ENCODE measurements around the gene ACBD6. TPM values are rescaled to one million over a fixed set of nuclear protein-coding genes. Genes with fewer than 3 reads are reported as not detected.

The ACBD6 gene
- total RNA-seq, 1 donor from 2014 or later: 43.4 TPM

DNA sequence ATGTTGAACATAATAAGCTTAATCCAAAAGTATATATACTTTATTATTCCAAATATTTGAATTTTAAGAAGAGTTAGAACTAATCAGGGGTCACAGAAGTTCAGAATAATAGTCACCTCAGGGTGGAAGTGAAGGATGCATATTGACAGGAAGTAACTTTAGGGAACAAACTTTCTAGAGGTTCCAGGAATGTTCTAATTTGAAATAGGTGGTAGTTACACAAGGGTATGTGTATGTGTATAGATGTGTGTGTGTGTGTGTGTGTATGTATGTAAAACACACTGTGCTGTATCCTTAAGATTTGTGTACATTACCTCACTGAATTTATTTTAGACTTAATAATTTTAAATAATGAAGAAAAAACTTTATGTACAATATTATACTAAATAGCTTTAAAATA lies 110.4 kb downstream of the ACBD6 start:
- peaks cover 4% of the 10 kb centered on the region for H3K36me3 ChIP-seq (ENCODE audit: insufficient read depth, low read length)
- no peaks in the 10 kb centered on the region for H3K79me2 ChIP-seq (ENCODE audit: insufficient read depth, low read length)
- no peak overlapping the region for H3K27ac Mint-ChIP-seq (ENCODE audit: unreplicated experiment)
- FAIRE-seq (no peak), DNase-seq (ENCODE audit: low read depth) (no peak)
- H3K9ac ChIP-seq (ENCODE audit: low read length): no peak overlapping the region
- peaks cover 3% of the 10 kb centered on the region for H3K9me3 Mint-ChIP-seq (ENCODE audit: unreplicated experiment)
- H3K27me3 ChIP-seq (ENCODE audit: insufficient read depth, low read length): no peaks in the 10 kb centered on the region
- no peaks in the 10 kb centered on the region for H3K4me1 Mint-ChIP-seq (ENCODE audit: low read depth, unreplicated experiment)
- no peaks in the 10 kb centered on the region for H3K9me3 ChIP-seq (ENCODE audit: insufficient read depth, low read depth, low read length)
- TF ChIP-seq EZH2 (IDR thresholded peaks at IDR 0.05; ENCODE audit: insufficient read depth, low read length): no peak
- TF ChIP-seq, protein P1, sequence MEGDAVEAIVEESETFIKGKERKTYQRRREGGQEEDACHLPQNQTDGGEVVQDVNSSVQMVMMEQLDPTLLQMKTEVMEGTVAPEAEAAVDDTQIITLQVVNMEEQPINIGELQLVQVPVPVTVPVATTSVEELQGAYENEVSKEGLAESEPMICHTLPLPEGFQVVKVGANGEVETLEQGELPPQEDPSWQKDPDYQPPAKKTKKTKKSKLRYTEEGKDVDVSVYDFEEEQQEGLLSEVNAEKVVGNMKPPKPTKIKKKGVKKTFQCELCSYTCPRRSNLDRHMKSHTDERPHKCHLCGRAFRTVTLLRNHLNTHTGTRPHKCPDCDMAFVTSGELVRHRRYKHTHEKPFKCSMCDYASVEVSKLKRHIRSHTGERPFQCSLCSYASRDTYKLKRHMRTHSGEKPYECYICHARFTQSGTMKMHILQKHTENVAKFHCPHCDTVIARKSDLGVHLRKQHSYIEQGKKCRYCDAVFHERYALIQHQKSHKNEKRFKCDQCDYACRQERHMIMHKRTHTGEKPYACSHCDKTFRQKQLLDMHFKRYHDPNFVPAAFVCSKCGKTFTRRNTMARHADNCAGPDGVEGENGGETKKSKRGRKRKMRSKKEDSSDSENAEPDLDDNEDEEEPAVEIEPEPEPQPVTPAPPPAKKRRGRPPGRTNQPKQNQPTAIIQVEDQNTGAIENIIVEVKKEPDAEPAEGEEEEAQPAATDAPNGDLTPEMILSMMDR (IDR thresholded peaks at IDR 0.05; ENCODE audit: insufficient read depth, low read depth, low read length): no peak
- H3K4me3 Mint-ChIP-seq (ENCODE audit: unreplicated experiment): no peak overlapping the region
- no peak overlapping the region for H3K4me2 ChIP-seq (ENCODE audit: low read length)
- H3K36me3 Mint-ChIP-seq (ENCODE audit: low read depth, unreplicated experiment): peaks cover 11% of the 10 kb centered on the region
- H3K27ac ChIP-seq (ENCODE audit: low read depth, low read length): no peak overlapping the region
- no peaks in the 10 kb centered on the region for H3K4me1 ChIP-seq (ENCODE audit: insufficient read depth, low read length)
- H3K27me3 Mint-ChIP-seq (ENCODE audit: low read depth, unreplicated experiment): no peaks in the 10 kb centered on the region
- H4K20me1 ChIP-seq (ENCODE audit: insufficient read depth, low read length): no peaks in the 10 kb centered on the region
- H2AFZ ChIP-seq (ENCODE audit: low read depth, low read length): no peak overlapping the region
- no peak overlapping the region for H3K4me3 ChIP-seq (ENCODE audit: insufficient read depth, low read depth, low read length)

DNA sequence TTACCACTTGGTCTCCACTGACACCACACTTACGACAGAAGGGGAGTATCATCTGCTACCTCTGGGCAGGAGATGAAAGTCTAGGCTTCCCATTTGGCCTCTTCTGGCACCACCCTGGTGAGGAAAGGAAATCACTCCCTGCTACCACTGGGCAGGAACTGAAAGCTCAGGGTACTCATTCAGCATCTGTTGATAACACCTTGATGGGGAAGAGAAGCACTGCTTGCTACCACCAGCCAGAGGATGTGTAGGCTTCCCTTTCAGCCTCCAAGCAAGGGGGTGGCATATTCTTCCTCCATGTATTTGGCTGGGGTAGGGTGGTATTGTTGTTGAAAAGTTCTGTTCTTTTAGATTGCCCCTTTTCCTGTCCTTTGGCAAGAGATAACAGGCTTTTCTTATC lies 115.0 kb downstream of the ACBD6 start:
- no peak overlapping the region for H3K27ac Mint-ChIP-seq (ENCODE audit: unreplicated experiment)
- FAIRE-seq: no peak
- peaks cover 11% of the 10 kb centered on the region for H3K9me3 Mint-ChIP-seq (ENCODE audit: unreplicated experiment)

DNA sequence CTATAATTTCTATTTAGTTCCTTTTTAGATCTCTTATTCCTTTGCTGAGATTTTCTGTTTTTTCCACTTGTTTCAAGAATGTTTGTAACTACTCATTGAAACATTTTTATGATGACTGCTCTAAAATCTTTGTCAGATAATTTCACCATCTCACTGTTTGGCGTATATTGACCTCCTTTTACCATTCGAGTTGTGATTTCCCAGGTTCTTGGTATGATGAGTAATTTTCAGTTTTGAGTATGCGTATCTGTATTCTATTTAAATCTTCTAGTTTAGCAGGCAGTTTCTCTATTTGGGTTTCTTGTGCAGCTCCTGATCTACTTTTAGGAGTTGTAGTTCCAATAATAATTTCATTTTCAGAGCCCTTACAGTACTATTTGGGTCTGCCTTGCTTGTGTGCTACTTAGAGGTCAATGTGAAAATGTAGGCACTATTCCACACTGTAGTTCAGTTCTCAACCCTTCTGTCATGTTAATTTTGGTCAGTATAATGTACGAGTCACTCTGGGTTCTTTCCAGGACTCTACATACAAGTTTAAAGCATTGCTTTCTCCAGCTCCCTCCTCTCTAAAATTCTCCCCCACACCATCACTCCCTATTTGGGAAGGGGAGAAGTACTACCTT lies 115.5 kb downstream of the ACBD6 start:
- Histone ChIP-seq H3K4me2 (ENCODE audit: low read length) (no peak overlapping the region), H4K20me1 (ENCODE audit: insufficient read depth, low read length) (peaks cover 8% of the 10 kb centered on the region), H3K9me3 (ENCODE audit: insufficient read depth, low read depth, low read length) (peaks cover 8% of the 10 kb centered on the region), H2AFZ (ENCODE audit: low read depth, low read length) (no peak overlapping the region), H3K27me3 (ENCODE audit: insufficient read depth, low read length) (no peaks in the 10 kb centered on the region), H3K4me3 (ENCODE audit: insufficient read depth, low read depth, low read length) (no peak overlapping the region), H3K79me2 (ENCODE audit: insufficient read depth, low read length) (peaks cover 10% of the 10 kb centered on the region), H3K9ac (ENCODE audit: low read length) (no peak overlapping the region), H3K4me1 (ENCODE audit: insufficient read depth, low read length) (no peaks in the 10 kb centered on the region), H3K36me3 (ENCODE audit: insufficient read depth, low read length) (no peaks in the 10 kb centered on the region), H3K27ac (ENCODE audit: low read depth, low read length) (no peak overlapping the region)
- Mint-ChIP-seq H3K36me3 (ENCODE audit: low read depth, unreplicated experiment) (peaks cover 10% of the 10 kb centered on the region), H3K27me3 (ENCODE audit: low read depth, unreplicated experiment) (no peaks in the 10 kb centered on the region), H3K4me1 (ENCODE audit: low read depth, unreplicated experiment) (peaks cover 2% of the 10 kb centered on the region), H3K9me3 (ENCODE audit: unreplicated experiment) (peaks cover 11% of the 10 kb centered on the region), H3K27ac (ENCODE audit: unreplicated experiment) (no peak overlapping the region), H3K4me3 (ENCODE audit: unreplicated experiment) (no peak overlapping the region)
- FAIRE-seq (no peak), DNase-seq (ENCODE audit: low read depth) (no peak)
- TF ChIP-seq, protein P1 (IDR thresholded peaks at IDR 0.05; ENCODE audit: insufficient read depth, low read depth, low read length): no peak

More for the DNA sequence above, 115.0 kb downstream of the ACBD6 start:
- Mint-ChIP-seq H3K36me3 (ENCODE audit: low read depth, unreplicated experiment) (peaks cover 10% of the 10 kb centered on the region), H3K27me3 (ENCODE audit: low read depth, unreplicated experiment) (no peaks in the 10 kb centered on the region), H3K4me3 (ENCODE audit: unreplicated experiment) (no peak overlapping the region), H3K4me1 (ENCODE audit: low read depth, unreplicated experiment) (peaks cover 2% of the 10 kb centered on the region)
- Histone ChIP-seq H3K27ac (ENCODE audit: low read depth, low read length) (no peak overlapping the region), H2AFZ (ENCODE audit: low read depth, low read length) (no peak overlapping the region), H3K4me1 (ENCODE audit: insufficient read depth, low read length) (no peaks in the 10 kb centered on the region), H3K4me3 (ENCODE audit: insufficient read depth, low read depth, low read length) (no peak overlapping the region), H3K27me3 (ENCODE audit: insufficient read depth, low read length) (no peaks in the 10 kb centered on the region), H3K36me3 (ENCODE audit: insufficient read depth, low read length) (no peaks in the 10 kb centered on the region), H3K79me2 (ENCODE audit: insufficient read depth, low read length) (peaks cover 10% of the 10 kb centered on the region), H3K4me2 (ENCODE audit: low read length) (no peak overlapping the region), H3K9me3 (ENCODE audit: insufficient read depth, low read depth, low read length) (peaks cover 8% of the 10 kb centered on the region), H4K20me1 (ENCODE audit: insufficient read depth, low read length) (peaks cover 6% of the 10 kb centered on the region), H3K9ac (ENCODE audit: low read length) (no peak overlapping the region)
- no peak for TF ChIP-seq EZH2 (IDR thresholded peaks at IDR 0.05; ENCODE audit: insufficient read depth, low read length)
- TF ChIP-seq, protein P1 (IDR thresholded peaks at IDR 0.05; ENCODE audit: insufficient read depth, low read depth, low read length): no peak
- DNase-seq (ENCODE audit: low read depth): no peak

Data from astrocyte (in vitro differentiated cells and primary cell).